Measurements from ENCODE around the gene ENTREP3.

The ENTREP3 gene

DNA sequence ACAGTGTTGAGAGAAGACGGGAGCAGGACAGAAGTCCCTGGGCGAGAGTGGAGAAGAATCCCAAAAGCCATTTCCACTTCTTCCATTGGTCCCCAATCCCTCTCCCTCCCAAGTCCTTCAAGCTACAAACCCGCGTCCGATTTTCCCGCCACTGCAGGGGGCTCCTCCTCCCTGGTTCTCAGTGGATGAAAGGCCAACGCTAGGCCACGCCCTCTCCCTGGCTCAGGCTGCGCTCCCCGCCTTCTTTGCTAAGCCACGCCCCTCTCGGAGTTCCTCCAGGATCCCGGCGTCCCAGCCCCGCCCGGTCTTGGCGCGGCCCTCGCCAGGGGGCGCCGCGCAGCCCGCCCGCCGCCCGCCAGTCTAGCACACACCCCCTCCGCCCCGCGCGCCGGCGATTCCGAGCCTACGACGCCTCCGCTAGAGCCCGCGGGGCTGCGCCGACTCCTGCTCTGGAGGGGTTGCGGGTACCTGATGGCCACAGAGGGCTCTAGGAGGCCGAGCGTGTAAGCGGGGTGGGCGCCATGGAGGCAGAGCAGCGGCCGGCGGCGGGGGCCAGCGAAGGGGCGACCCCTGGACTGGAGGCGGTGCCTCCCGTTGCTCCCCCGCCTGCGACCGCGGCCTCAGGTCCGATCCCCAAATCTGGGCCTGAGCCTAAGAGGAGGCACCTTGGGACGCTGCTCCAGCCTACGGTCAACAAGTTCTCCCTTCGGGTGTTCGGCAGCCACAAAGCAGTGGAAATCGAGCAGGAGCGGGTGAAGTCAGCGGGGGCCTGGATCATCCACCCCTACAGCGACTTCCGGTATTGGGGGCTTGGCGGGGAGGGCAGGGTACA lies 22.0 kb upstream of the ENTREP3 start, which contains the start of gene HCN3:
Gene HCN3 (plus strand): TSS at position 394 of the 832 bp plus-strand sequence. CDS start 128 bp downstream, at position 522.
- FAIRE-seq (peak; percentile 63), DNase-seq (ENCODE audit: insufficient read length) (peak; percentile 93)
- no peak for TF ChIP-seq POLR2A (IDR thresholded peaks at IDR 0.05; ENCODE audit: low read depth, low read length)
- TF ChIP-seq POLR2AphosphoS5 (IDR thresholded peaks at IDR 0.05; ENCODE audit: low read depth, low read length), result no peak
- TF ChIP-seq TAF1 (IDR thresholded peaks at IDR 0.05; ENCODE audit: borderline replicate concordance, low read depth, low read length), result no peak

DNA sequence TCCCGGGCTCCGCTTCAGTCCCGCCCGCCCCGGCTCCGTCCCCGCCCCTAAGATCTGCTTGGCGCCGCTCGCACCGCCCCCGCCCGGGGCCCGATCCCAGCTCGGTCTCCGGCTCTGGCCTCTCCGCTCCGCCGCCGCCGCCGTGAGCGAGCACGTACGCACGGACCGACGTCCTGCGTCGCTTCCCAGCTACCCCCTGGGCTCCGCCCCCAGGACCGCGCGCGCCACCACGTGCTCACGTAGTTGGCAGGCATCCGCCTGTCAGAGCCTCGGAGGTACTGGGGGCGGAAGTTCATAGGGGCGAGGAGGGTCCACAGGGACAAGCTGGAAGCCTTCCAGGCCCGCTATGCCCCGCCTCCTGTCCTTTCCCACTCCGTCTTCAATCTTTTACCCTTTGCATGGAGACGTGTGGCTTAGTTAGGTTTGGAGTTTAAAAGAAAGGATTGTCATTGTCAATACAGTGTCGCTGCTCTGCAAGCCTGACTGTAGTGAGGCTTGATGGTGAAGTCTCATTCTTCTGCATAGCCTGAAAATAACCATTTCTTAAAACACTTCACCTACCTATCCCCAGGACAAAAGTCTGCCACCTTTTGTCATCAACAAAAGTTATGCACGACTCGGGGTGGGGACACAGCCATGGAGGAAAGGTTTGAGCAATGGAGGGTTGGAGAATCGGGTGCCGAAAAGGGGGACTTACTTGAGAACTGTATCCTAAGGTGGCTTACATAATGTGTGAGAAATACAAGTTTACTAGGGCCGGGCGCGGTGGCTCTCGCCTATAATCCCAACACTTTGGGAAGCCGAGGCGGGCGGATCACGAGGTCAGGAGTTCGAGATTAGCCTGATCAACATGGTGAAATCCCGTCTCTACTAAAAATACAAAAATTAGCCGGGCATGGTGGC lies 18.3 kb upstream of the ENTREP3 start, which contains the start of gene CLK2:
Gene CLK2 (minus strand): TSS at position 162 of the 903 bp plus-strand sequence. CDS start 2,527 bp downstream, outside the sequence.
- peak; percentile 98 for FAIRE-seq
- TF ChIP-seq TAF1 (IDR thresholded peaks at IDR 0.05; ENCODE audit: borderline replicate concordance, low read depth, low read length) (peak; percentile 66; the same call in 1 of the 2 replicates), POLR2AphosphoS5 (IDR thresholded peaks at IDR 0.05; ENCODE audit: low read depth, low read length) (peak; percentile 77), POLR2A (IDR thresholded peaks at IDR 0.05; ENCODE audit: low read depth, low read length) (peak; percentile 89)
- DNase-seq (ENCODE audit: insufficient read length), result peak; percentile 99

DNA sequence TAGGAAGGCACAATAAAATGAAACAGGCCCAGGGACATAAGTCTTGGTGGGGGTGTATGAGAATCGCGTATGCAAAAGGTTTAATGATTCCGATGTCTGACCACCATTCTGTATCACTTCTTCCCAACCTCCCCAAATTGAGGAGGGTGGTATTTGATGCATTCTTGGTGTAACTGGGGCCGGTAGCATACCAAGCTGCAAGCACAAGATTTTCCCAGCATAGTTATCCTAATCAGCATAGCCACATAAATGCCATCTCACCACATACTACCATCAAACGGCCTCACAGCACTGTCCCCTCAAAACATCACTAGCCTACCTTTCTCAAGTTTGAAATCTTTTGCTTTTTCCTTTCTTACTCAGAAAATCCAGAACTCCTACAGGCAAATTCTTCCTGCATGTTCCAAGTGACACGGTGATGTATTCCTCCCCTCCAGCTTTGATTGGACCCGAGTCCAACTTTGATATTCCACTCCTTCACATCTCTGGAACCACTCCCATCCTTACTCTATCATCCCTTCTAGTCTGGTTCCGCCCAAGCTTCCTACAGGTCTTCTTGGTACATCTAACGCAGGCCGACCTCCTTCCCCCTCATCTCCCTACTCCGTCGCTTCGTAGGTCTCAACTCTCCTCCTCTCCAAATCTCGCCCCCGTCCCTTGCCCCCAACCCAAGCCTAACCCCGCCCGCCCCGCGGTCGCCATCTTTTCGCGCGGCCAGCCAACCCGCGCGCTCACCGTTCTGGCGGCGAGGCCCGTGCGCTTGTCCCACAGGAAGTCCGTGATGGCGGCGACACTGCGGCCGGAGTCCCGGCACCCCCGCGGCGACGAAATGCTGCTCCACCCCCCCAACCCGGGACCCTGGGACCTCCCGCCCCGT lies 17.4 kb upstream of the ENTREP3 start:
- TF ChIP-seq POLR2A (IDR thresholded peaks at IDR 0.05; ENCODE audit: low read depth, low read length) (no peak; the same call in 1 of the 2 replicates), POLR2AphosphoS5 (IDR thresholded peaks at IDR 0.05; ENCODE audit: low read depth, low read length) (no peak), TAF1 (IDR thresholded peaks at IDR 0.05; ENCODE audit: borderline replicate concordance, low read depth, low read length) (no peak)
- DNase-seq (ENCODE audit: insufficient read length) (peak; percentile 69), FAIRE-seq (peak; percentile 73)

DNA sequence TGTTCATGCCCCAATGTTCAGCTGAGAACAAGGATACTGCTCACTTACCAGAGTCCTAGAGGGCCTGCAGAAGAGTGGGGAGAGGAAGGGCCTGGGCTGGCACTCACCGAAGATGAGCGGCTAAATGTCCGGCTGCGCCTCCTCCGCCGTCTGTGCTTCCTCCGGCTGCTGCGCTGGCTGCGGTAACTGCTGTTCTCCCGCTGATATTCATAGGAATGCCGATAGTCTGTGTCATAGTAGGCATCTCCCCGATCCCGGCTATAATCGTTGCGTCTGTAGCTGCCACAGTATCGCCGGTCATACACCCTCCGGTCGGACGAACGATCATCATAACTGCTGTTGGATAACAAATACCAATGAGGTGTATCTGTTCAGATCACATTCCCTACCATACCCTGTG lies 14.1 kb upstream of the ENTREP3 start:
- FAIRE-seq (no peak), DNase-seq (ENCODE audit: insufficient read length) (no peak)
- TF ChIP-seq TAF1 (IDR thresholded peaks at IDR 0.05; ENCODE audit: borderline replicate concordance, low read depth, low read length), result no peak
- no peak for TF ChIP-seq POLR2A (IDR thresholded peaks at IDR 0.05; ENCODE audit: low read depth, low read length)
- no peak for TF ChIP-seq POLR2AphosphoS5 (IDR thresholded peaks at IDR 0.05; ENCODE audit: low read depth, low read length)

DNA sequence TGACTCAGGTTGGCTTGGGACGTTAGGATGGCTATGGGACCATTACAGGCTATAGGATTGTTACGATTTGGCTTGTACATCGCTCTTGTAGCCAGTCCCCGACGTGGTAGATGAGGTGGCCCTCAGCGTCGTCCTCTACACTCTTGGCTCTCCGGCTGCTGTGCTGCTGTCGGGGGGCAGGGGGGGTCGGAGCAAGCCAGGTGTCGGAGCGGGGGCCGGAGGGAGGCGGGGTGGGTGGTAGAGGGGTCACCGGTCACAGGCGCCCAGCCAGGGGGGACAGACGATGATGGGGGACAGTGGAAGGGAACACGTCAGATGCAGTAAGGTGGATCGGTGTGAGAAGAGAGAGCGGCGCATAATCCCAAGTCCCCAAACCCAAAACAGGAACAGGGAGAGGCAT lies 13.3 kb upstream of the ENTREP3 start:
- TF ChIP-seq POLR2AphosphoS5 (IDR thresholded peaks at IDR 0.05; ENCODE audit: low read depth, low read length) (no peak), TAF1 (IDR thresholded peaks at IDR 0.05; ENCODE audit: borderline replicate concordance, low read depth, low read length) (no peak), POLR2A (IDR thresholded peaks at IDR 0.05; ENCODE audit: low read depth, low read length) (no peak)
- no peak for FAIRE-seq

GRCh38 chr1:155267373-155267772 lies 12.1 kb upstream of the ENTREP3 start:
- DNase-seq (ENCODE audit: insufficient read length), result no peak
- TF ChIP-seq POLR2A (IDR thresholded peaks at IDR 0.05; ENCODE audit: low read depth, low read length) (no peak), TAF1 (IDR thresholded peaks at IDR 0.05; ENCODE audit: borderline replicate concordance, low read depth, low read length) (no peak), POLR2AphosphoS5 (IDR thresholded peaks at IDR 0.05; ENCODE audit: low read depth, low read length) (no peak)
- FAIRE-seq, result no peak

More for the DNA sequence above, 13.3 kb upstream of the ENTREP3 start:
- DNase-seq (ENCODE audit: insufficient read length), result no peak

DNA sequence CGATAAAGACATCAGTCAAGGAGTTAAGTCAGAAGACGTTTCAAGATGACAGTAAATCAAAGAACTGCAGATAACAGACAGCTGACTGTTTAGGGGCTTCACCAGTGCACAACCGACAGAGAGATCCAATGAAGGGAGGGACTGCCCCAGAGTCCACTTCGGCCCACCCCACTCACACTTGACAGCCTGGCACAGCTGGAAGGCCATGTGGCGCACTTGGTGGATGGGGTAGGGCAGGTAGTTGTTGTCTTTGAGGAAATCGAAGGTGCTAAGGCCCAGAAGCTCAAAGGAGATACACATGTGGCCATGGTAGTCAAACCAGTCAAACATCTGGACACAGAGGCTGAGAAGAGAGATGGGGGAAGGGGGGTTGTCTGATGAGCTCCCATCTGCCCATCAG lies 11.3 kb upstream of the ENTREP3 start:
- DNase-seq (ENCODE audit: insufficient read length) (no peak), FAIRE-seq (no peak)
- no peak for TF ChIP-seq POLR2A (IDR thresholded peaks at IDR 0.05; ENCODE audit: low read depth, low read length)
- no peak for TF ChIP-seq POLR2AphosphoS5 (IDR thresholded peaks at IDR 0.05; ENCODE audit: low read depth, low read length)
- TF ChIP-seq TAF1 (IDR thresholded peaks at IDR 0.05; ENCODE audit: borderline replicate concordance, low read depth, low read length), result no peak

GRCh38 chr1:155263067-155263466 lies 7.8 kb upstream of the ENTREP3 start:
- TF ChIP-seq POLR2AphosphoS5 (IDR thresholded peaks at IDR 0.05; ENCODE audit: low read depth, low read length), result no peak
- TF ChIP-seq POLR2A (IDR thresholded peaks at IDR 0.05; ENCODE audit: low read depth, low read length), result no peak
- no peak for TF ChIP-seq TAF1 (IDR thresholded peaks at IDR 0.05; ENCODE audit: borderline replicate concordance, low read depth, low read length)
- DNase-seq (ENCODE audit: insufficient read length), result no peak
- no peak for FAIRE-seq

DNA sequence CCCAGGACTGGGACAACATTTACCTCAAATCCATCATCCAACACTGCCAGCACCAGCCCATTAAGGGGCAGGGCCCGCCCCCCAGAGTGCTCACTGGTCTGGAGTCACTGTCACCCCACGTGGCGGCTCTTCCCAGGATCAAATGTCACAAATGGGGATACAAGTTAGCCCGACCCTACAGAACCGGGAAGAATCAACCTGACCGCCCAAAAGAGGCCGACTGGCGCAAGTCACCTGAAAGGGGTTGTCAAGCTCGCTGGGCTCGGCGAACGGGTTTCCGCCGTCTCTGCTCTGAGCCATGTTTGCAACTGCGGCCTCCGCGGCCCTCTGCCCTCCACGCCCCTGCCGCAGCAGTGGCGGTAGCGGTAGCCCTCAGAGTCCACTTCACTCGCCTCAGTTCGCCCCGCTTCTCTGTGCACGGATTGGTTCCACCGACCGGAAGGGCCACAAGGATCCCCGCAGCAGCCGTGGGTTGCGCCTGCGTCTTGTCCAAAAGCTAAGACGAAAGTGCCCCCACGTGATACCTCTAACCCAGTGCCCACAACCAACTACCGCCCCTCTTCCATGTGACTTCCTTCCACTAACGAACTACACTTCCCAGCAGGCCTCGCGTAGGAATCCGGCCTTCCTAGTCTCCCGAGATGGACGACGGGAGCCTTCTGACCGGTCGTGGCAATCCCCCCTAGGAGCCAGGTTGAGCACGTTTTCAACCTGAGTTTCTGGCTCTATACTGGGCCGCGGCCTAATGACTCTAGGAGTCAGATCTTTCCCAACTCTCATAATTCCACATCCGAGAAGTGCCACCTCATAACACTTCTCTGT lies 6.8 kb upstream of the ENTREP3 start, which contains the start of gene SCAMP3:
Gene SCAMP3 (minus strand): TSS at position 509 of the 822 bp plus-strand sequence. CDS start 209 bp downstream, at position 300.
- TF ChIP-seq POLR2A (IDR thresholded peaks at IDR 0.05; ENCODE audit: low read depth, low read length) (peak; percentile 92), POLR2AphosphoS5 (IDR thresholded peaks at IDR 0.05; ENCODE audit: low read depth, low read length) (peak; percentile 85), TAF1 (IDR thresholded peaks at IDR 0.05; ENCODE audit: borderline replicate concordance, low read depth, low read length) (peak; percentile 56; the same call in 1 of the 2 replicates)
- peak; percentile 98 for FAIRE-seq
- peak; percentile 98 for DNase-seq (ENCODE audit: insufficient read length)

All from GM12892 (cell line).